Measurements from ENCODE around the gene ADGRB3. TPM values are rescaled to one million over a fixed set of nuclear protein-coding genes. Genes with fewer than 3 reads are reported as not detected.
A peak's percentile ranks its signal among the peaks of the same experiment; 100 is the strongest.

The ADGRB3 gene
- total RNA-seq, 1 donor from 2014 or later = 158 TPM

- DNase-seq (ENCODE audit: low spot score in 2 of 2) = no peak
- no peak for FAIRE-seq
Measured at GRCh38 chr6:68695838-68696237, 60.8 kb downstream of the ADGRB3 start.

GRCh38 chr6:68697394-68697793 is 62.3 kb downstream of the ADGRB3 start:
- no peak for FAIRE-seq
- DNase-seq (ENCODE audit: low spot score in 2 of 2) = no peak

GRCh38 chr6:68701159-68701558 is 66.1 kb downstream of the ADGRB3 start:
- no peak for DNase-seq (ENCODE audit: low spot score in 2 of 2)
- FAIRE-seq = no peak

- FAIRE-seq = no peak
- DNase-seq (ENCODE audit: low spot score in 2 of 2) = no peak
Measured at GRCh38 chr6:68704485-68704884, 69.4 kb downstream of the ADGRB3 start.

GRCh38 chr6:68709091-68709490 is 74.0 kb downstream of the ADGRB3 start:
- DNase-seq (ENCODE audit: low spot score in 2 of 2) (no peak), FAIRE-seq (no peak)

GRCh38 chr6:68709882-68710281 is 74.8 kb downstream of the ADGRB3 start:
- DNase-seq (ENCODE audit: low spot score in 2 of 2) = no peak
- FAIRE-seq = no peak

GRCh38 chr6:68710496-68710895 is 75.4 kb downstream of the ADGRB3 start:
- no peak for DNase-seq (ENCODE audit: low spot score in 2 of 2)
- FAIRE-seq = no peak

- FAIRE-seq = no peak
- no peak for DNase-seq (ENCODE audit: low spot score in 2 of 2)
Measured at GRCh38 chr6:68710916-68711315, 75.8 kb downstream of the ADGRB3 start.

GRCh38 chr6:68711386-68712000 is 76.4 kb downstream of the ADGRB3 start:
- DNase-seq (ENCODE audit: low spot score in 2 of 2) (no peak), FAIRE-seq (no peak)

GRCh38 chr6:68716620-68717019 is 81.5 kb downstream of the ADGRB3 start:
- DNase-seq (ENCODE audit: low spot score in 2 of 2) (no peak), FAIRE-seq (no peak)

- FAIRE-seq = no peak
- DNase-seq (ENCODE audit: low spot score in 2 of 2) = no peak
Measured at GRCh38 chr6:68718385-68719073, 83.4 kb downstream of the ADGRB3 start.

GRCh38 chr6:68719761-68720160 is 84.7 kb downstream of the ADGRB3 start:
- no peak for FAIRE-seq
- DNase-seq (ENCODE audit: low spot score in 2 of 2) = no peak

GRCh38 chr6:68722891-68723527 is 87.9 kb downstream of the ADGRB3 start:
- FAIRE-seq (no peak), DNase-seq (ENCODE audit: low spot score in 2 of 2) (no peak)

- DNase-seq (ENCODE audit: low spot score in 2 of 2) = no peak
- no peak for FAIRE-seq
Measured at GRCh38 chr6:68724060-68724459, 89.0 kb downstream of the ADGRB3 start.

GRCh38 chr6:68726337-68726736 is 91.3 kb downstream of the ADGRB3 start:
- DNase-seq (ENCODE audit: low spot score in 2 of 2) (no peak), FAIRE-seq (no peak)

- FAIRE-seq = no peak
- DNase-seq (ENCODE audit: low spot score in 2 of 2) = no peak
Measured at GRCh38 chr6:68726992-68727391, 91.9 kb downstream of the ADGRB3 start.

GRCh38 chr6:68727699-68728098 is 92.6 kb downstream of the ADGRB3 start:
- DNase-seq (ENCODE audit: low spot score in 2 of 2) = no peak
- no peak for FAIRE-seq

- DNase-seq (ENCODE audit: low spot score in 2 of 2) = no peak
- peak; percentile 26 for FAIRE-seq
Measured at GRCh38 chr6:68728159-68728979, 93.3 kb downstream of the ADGRB3 start.

- DNase-seq (ENCODE audit: low spot score in 2 of 2) (no peak), FAIRE-seq (no peak)
Measured at GRCh38 chr6:68729377-68729903, 94.4 kb downstream of the ADGRB3 start.

- FAIRE-seq (no peak), DNase-seq (ENCODE audit: low spot score in 2 of 2) (no peak)
Measured at GRCh38 chr6:68730291-68731054, 95.4 kb downstream of the ADGRB3 start.
